NCI-H187 (cell line): ENCODE measurements around the gene IRAK2.
"Not testable (repeated sequence)": the region's sequence is repeated elsewhere in the genome, so short reads cannot be mapped to it uniquely, and the experiment has no call there.

ENCODE experiments used
- DNase-seq, 2 experiments: peaks; one replicate each; lab custom pipeline; 2025; lab: John Stamatoyannopoulos, UW

IRAK2 gene

DNA sequence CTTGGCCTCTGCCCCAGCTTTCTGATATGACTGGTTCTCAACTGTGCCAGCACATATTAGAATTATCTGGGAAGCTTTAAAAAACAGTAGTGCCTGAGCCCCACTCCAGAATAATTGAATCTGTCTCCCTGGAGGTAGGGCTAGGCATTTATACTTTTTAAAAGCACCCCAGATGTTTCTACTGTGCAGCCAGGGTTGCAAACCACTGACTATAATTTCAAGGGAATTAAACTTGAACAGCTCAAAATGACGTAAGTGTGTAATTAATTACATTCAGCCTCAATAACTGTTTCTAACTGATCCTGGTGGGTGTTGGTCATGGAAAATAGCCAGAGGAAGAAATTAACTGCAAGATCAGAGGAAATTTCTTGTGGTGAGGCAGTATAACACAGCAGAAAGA, 4.4 kb upstream of the IRAK2 start:
- no peak for DNase-seq

DNA sequence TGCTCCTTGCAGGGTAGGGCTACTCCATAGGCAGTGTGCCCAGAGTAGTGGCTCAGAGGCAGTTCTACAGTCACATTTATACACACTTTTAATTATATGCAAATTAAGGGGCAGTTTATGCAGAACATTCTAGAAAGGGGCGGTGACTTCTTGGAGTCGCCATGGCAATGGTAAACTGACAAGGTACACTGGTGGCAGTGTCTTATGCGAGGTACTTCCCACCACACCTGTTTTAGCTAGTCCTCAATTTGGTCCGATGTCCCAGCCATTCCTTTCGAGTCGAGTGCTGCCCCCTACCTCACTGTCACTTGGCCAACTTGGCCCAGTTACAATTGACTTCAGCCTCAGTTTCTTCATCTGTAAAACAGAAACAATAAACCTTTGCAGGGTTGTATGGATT, 3.8 kb upstream of the IRAK2 start:
- no peak for DNase-seq

DNA sequence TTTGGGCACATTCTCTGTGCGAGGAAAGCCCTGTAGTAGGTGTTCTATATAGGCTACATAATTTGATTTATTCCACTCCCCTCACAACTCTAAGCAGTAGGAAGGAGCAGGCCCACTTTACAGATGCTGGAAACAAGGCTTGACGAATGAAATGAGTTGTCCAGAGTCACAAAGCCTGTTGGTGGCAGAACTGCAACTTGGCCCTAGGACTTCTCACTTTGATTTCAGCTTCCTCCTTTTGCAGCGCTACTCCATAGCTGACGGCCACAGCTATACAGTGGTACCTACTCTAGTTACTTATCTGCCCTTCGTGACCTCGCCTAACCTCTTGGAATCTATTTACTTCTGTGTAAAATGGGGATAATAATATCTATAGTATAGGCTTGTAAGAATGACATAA, 2.5 kb upstream of the IRAK2 start:
- DNase-seq, result no peak

DNA sequence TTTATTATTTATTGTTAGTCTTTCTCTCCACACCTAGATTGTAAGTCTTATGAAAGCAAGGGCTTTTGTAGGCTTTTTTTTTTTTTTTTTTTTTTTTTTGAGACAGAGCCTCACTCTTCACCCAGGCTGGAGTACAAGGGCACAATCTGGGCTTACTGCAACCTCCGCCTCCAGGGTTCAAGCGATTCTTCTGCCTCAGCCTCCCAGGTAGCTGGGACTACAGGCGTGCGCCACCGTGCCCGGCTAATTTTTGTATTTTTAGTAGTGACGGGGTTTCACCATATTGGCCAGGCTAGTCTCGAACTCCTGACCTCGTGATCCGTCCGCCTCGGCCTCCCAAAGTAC, 546 bp upstream of the IRAK2 start:
- DNase-seq, result not testable (repeated sequence)

DNA sequence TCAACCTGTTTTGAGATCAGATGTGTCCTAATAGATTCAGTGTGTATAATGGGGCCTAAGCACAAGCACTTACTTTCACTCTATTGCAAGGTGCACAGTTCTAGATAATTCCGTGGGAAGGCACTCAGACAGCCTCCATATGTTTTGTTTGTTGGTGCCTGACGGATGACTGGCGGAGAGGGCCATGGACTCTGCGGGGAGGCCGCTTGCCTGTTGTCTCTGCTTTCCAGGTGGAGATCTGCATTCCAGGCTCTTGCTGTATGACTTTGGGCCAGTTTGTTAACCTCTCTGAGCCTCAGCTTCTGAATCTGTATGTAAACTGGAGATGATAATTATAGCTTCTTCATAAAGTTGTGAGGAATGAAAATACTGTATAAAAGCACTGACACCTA, 1.5 kb downstream of the IRAK2 start:
- no peak for DNase-seq

DNA sequence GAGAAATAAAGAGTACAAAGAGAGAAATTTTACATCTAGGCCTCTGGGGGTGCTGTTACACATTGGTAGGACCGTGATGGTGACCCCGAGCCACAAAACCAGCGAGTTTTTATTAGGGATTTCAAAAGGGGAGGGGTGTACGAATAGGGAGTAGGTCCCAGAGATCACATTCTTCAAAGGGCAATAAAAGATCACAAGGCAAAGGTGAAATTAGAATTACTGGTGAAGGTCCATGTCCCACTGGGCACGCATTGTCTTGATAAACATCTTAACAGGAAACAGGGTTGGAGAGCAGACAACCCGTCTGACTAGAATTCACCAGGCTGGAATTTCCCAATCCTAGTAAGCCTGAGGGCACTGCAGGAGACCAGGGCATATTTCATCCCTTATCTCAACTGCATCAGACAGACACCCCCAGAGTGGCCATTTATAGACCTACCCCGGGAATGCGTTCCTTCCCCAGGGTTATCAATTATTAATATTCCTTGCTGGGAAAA, 4.3 kb downstream of the IRAK2 start:
- no peak for DNase-seq

DNA sequence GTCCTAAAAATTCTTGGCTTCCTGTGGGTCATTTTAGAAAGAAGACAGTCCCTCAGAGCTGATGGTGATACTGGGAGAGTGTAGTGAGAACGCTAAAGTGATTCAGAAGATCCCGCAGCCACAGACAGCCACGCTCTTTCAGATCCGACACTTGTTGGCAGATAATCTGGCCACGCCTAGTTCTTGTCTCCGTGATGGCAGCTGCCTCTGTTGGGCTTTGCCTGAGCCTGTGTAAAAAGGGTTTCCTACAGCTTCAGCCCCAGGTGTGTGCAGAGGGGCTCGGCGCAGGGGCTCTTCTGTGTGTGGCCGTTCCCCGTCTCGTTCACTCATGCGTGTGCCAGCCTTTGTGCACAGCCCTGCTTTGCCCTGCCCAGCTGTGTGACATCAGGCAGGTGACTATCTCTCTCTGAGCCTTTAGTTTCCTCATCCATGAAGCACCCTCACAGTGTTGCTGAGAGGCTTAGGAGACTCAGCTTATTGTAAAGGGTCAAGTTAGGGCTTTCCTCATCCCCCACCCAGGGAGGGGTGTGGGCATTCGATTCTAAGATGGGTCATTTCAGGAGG, 6.3 kb downstream of the IRAK2 start:
- no peak for DNase-seq

DNA sequence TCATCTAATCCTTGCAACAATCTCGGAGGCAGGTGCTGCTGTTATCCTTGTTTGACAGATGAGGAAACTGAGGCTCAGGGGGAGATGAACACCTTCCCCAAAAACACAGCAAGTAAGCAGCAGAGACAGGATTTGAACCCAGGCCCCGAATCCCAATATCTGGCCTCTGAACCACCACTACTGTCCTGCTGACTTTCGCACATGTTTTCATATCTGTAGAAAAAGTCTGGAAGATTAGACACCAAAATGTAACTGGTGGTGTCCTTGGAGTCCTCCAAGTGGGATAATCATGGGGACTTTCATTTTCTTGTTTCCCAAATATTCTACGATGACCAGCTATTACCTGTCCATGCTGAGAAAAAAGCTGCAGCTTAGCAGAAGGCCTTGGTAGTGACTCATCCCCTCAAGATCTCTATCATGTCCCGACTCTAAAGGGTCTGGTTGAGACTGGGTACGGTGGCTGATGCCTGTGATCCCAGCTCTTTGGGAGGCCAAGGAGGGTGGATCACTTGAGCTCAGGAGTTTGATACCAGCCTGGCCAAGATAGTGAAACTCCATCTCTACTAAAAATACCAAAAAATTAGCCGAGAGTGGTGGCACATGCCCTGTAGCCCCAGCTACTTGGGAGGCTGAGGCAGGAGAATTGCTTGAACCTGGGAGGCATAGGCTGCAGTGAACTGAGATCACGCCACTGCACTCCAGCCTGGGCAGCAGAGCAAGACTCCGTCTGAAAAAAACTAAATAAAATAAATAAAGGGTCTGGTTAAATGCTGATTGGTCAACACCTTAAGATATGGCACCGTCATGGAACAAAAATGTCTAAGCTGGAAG, 8.6 kb downstream of the IRAK2 start:
- no peak for DNase-seq

DNA sequence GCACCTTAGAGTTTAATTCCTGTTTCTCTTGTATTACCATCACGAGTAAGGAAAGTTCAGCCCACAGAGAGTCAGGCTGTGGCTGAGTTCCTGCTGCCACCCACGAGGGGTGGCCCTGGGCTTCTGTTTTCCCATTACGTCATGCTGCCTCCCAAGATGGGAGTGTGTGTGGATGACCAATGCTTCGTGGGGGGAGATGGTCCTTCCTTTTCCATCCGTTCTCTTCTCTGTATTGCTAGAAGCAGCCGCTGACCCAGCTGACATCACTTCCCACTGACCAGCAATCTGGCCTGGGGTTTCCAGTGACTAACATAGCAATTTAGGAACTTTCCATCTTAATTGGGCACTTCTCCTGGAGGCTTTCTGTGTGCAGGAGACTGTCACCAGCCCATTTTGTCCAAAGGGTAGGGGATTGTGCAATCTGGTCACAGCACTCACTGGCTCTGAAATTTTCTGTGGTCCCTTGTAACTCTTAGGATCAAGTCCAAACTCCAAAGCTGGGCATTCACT, 9.3 kb downstream of the IRAK2 start:
- no peak for DNase-seq

DNA sequence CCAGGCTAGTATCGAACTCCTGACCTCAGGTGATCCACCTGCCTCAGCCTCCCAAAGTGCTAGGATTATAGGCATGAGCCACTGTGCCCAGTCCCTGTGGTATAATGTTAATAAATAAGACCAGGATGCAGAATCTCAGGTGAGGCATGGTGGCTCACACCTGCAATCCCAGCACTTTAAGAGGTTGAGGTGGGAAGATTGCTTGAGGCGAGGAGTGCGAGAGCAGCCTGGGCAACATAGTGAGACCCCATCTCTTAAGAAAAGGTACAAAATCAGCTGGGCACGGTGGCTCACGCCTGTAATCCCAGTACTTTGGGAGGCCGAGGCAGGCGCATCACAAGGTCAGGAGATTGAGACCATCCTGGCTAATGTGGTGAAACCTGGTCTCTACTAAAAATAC, 10.6 kb downstream of the IRAK2 start:
- not testable (repeated sequence) for DNase-seq

DNA sequence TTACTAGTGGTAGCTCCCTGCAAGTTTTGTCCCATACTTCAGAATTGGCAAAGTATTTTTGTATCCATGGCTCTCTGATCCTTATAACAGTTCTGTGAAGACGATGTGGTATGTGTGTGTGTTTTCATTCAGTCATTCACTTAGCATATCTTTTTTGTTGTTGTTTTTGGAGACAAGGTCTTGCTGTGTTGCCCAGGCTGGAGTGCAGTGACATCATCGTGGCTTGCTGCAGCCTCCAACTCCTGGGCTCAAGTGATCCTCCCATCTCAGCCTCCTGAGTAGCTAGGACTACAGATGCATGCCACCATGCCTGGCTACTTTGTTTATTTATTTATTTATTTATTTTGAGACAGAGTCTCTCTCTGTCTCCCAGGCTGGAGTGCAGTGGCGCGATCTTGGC, 11.4 kb downstream of the IRAK2 start:
- DNase-seq, result not testable (repeated sequence)

DNA sequence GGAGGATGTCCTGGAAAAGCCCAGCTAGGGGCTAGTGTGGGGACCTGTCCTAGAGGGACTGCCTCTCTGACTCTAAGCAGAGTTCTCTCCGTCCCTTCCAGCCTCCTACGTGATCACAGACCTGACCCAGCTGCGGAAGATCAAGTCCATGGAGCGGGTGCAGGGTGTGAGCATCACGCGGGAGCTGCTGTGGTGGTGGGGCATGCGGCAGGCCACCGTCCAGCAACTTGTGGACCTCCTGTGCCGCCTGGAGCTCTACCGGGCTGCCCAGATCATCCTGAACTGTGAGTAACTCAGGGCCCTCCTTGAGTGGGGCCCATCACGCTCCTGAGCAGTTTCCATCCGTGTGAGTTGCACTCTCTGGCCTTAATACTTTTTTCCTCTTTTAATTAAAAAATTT, 13.0 kb downstream of the IRAK2 start:
- no peak for DNase-seq

DNA sequence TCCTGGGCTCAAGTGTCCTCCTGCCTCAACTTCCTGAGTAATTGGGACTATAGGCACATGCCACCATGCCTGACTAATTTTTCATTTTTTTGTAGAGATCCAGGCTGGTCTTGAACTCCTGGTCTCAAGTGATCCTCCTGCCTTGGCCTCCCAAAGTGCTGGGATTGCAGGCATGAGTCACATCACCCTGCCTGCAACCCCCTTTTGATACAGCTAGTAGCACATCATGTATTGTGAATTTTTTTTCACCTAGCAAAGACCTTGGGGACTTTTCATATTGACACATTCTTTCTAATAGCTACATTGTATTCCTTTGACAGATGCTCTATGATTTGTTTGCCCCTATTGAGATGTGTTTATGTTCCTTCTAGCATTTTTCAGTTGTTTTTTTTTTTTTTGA, 14.2 kb downstream of the IRAK2 start:
- DNase-seq, result no peak

DNA sequence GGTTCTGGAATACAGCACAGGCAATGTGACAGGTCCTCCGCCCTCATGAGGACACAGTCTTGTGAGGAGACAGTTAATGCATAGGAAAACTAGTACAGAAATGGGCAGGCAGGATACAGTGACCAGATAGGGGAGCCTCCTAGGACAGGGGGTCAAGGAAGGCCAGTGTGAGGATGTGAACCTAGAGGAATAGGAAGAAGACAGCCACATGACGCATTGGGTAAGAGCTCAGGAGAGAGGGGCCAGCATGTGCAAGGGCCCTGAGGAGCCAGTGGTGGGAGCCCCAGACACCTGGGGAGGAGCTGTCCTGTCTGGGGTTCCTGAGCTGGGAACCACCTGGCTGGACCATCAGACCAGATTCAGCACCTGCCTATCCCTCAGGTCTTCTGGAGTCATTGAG, 15.6 kb downstream of the IRAK2 start:
- no peak for DNase-seq

DNA sequence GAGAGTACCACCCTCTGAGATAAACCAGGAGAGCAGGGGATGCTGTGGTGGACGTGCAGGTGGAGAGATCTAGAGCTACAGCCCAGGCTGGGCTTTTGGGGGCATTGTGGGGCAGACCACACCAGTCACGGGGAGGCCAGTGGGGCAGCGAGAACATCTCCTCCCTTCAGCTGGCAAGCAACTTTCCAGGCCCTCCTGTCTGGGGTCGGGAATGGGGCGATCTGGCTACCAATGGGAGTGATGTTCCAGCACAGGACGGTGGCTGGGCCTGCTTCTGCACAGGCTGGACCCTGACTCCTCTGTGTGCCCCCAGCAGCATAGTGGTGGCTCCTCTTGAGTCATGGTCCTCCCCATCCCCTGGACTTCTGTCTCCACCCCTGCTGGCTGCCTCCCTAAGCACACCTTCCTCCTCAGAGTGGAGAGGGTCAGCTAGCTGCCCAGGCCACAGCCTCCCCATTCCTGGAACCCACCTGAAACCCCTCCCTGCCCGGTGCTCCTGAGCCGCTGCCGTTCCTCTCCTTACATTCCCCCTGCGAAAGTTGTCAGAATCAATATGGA, 16.1 kb downstream of the IRAK2 start:
- no peak for DNase-seq

DNA sequence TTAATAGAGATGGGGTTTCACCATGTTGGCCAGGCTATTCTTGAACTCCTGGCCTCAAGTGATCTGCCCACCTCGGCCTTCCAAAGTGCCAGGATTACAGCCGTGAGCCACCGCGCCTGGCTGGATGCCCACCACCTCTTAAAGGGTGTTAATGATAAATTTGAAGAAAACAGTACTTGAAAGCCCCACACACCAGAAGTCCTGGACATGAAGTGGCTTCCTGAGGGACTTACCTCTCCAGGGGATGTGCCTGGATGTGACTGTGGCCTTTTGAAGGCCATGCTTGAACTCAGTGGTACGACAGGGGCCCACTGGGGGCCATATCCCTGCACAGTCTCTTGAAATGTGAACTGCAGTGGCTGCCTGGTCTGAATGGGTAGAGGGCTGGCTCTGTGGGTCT, 18.2 kb downstream of the IRAK2 start:
- no peak for DNase-seq

DNA sequence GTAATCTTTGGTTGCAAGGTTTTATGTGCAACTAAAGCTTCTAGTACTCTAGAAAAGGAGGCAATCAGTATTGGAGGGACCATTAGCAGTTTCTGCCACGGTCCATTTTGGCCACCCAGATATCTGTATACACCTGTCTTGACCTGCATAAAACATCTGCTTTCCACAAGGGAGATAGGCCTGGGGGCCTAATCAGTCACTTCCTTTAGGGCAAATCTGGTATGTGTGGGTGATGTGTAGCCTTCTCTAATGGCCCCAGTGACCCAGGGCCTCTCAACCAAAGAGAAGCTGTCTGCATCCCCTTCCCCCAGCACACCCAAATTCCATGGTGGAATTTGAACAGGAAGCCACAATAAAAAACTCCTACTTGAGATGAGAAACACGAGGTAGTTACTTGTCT, 19.5 kb downstream of the IRAK2 start:
- DNase-seq, result no peak

DNA sequence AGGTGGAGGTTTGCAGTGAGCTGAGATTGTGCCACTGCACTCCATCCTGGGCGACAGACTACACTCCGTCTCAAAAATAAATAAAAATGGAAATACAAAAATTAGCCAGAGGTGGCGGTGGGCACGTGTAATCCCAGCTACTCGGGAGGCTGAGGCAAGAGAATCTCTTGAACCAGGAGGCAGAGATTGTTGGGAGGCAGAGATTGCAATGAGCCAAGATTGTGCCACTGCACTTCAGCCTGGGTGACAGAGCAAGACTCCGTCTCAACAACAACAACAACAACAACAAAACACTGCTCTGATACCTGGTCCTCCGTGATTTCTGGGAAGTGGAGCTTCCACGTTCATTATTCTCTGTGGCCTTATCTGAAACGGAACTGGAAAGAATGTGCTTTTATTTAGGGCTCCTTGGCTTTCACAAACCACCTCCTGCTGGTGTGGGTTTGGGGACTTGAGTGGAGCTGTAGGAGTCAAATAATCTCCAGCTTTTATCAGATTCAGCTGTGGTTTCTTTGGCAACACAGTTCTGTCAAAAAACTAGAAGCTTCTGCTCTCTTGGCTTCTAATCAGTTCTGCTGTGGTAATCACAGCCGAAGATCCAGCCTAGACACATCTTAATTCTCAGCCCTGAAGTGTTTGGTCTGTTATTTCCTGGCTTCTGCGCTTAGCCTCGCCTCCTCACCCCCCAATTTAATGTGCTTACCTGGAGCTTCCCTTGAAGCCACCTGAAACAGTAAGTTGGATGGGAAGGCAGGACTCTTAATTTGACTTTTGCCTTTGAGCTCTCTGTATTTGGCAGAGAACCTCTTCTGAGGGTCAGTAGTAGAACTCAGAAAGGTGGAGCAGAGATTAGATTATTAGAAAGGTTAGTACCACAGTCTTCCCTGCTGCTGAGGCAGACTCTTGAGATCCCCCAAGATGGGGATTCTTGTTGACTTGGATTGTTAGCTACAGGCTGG, 21.4 kb downstream of the IRAK2 start:
- no peak for DNase-seq

DNA sequence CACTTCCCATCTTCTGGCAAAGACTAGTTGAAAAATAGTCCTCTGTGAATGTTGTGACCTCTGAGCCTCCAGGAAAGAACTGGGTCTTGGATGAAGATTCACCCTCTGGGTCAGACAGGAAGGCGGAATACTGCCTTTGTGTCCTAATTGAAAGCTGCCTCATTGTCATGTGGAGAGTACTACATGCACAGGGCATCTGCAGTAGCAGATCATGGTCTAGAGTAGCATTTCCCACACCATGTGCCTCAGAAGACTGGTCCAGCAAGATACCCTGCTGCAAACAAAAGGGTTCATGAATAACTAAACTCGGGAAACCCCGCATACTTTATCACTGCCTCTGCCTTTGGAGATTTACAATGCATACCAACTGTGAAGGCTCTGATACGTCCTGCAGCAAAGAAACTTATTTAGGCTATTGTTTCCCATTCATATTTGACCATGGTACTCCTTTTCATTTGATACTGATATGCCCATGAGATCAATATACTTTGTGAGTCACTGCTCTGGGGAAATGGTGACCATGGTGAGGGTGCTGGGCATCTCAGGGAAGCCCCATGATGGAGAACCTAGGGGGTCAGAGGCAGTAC, 22.7 kb downstream of the IRAK2 start:
- DNase-seq, result no peak

DNA sequence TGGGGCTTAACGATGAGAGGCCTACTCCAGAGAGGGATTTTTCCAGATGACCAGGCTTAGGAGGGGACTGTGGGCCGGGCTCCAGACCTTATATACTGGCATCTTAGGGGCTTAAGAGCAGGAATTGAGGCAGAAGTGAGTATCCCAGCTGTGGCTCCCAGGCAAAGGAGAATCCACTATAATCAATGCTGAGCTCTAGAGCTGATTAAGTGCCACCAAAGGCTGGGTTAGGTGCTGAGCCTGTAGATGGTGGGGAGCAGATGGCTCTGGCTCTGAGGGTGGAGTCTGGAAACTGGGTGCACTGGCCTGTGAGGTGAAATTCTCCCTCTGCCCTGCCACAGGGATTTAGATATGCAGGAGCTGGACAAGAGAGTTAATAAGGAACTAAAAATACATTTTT, 23.2 kb downstream of the IRAK2 start:
- DNase-seq, result no peak

DNA sequence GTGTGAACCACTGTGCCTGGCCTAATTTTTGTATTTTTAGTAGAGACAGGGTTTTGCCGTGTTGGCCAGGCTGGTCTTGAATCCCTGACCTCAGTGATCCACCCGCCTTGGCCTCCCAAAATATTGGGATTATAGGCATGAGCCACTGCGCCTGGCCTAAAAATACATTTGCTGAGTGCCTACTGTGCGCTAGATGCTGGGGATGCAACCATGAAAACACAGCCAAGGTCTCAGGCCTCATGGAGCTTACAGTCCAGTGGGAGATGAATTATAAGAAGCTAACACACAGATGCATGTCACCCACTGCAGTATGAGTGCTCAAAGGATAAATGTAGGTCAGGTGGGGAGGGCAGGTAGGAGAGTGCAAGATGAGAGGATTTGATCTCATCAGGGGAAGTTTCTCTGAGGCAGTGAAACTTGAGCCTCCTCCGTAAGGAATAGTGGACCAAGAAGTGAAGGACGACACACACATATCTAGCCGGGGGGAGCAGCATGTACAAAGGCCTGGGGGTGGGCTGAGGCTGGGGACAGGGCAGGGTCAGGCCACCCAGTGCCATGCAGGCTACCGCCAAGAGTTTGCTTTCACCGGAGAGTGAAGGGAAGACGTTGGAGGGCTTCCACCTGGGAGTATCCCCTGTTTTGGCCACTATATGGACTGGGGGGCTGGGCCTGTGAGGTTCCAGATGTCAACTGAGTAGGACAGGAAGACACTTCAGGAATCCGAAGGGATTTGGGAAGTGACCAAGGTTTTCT, 24.3 kb downstream of the IRAK2 start:
- no peak for DNase-seq
